Colonic mucosa (tissue), 4 donors: ENCODE results near the gene CFAP299. TPM values are rescaled to one million over a fixed set of nuclear protein-coding genes. Genes with fewer than 3 reads are reported as not detected.

ENCODE experiments used
- DNase-seq: peaks from one replicate; pipeline ENCODE4 v3.0.0-alpha.2; 2020
- H3K27ac ChIP-seq: fragments of 200-600 bp; one replicate; pipeline ENCODE4 v1.8.0; 2021
- H3K27me3 ChIP-seq: fragments of 200-600 bp; one replicate; pipeline ENCODE4 v1.8.0; 2021
- H3K36me3 ChIP-seq: fragments of 200-600 bp; one replicate; pipeline ENCODE4 v1.8.0; 2021
- H3K4me1 ChIP-seq: fragments of 200-600 bp; one replicate; pipeline ENCODE4 v1.8.0; 2021; ENCODE audit warnings: mild to moderate bottlenecking
- H3K4me3 ChIP-seq: fragments of 200-600 bp; one replicate; pipeline ENCODE4 v1.8.0; 2021
- H3K9ac ChIP-seq, 2 donors: one replicate each; pipeline ENCODE4 v1.7.0; 2013; ENCODE audit warnings: control low read depth in 2 of 2, low read depth in 2 of 2, low read length in 2 of 2
- H3K9me3 ChIP-seq: fragments of 200-600 bp; one replicate; pipeline ENCODE4 v1.8.0; 2021
- CTCF ChIP-seq: fragments of 200-600 bp; IDR thresholded peaks from one replicate; pipeline ENCODE4 v1.8.0; 2022; ENCODE audit warnings: antibody characterized with exemption, mild to moderate bottlenecking
- intact Hi-C: fragments of 100-400 bp; cut with DNase I; formaldehyde crosslinking; loops from one replicate; pipeline ENCODE4 v1.14.1; 2022
- total RNA-seq, 2 donors: library from RNA; stranded (reverse); fragmentation: NEBNext Ultra II Directional in 1 of 2; extraction: Animal tissue kit (Norgen Biotek cat#: 25700) in 1 of 2; gene quantifications; one replicate each; pipeline ENCODE4 v1.2.1, GENCODE V29; 2021
- donor health status: healthy.
- donor health status: DM: no; HTN: no; CAD: no.
- donor health status: DM: no; HTN: no; CAD: no.

Gene CFAP299
- total RNA-seq, 2 donors from 2014 or later = not detected

DNA sequence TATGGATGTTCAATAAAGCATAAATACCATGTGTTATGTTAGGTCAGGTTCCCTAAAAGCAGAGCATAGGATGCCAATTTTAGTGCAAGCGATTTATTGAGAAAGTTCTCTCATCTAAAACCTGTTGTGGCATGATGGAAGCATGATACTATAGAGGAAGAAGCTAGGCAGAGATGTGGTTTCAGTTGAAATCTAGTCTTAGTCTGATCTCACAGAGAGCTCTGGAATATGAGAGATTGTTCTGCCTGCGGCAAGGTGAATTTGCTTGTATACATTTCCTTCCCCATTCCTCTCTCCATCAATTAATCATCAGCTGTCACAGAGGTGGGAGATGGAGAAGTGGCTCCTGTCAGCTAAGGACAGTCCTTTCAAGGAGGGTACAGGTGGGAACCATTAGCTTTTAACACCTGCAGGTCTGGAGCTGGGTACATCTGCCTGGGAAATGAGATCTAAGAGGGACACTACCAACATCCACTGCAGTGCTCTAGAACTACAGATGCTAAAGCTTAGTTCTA is 252.4 kb downstream of the CFAP299 start:
- Histone ChIP-seq H3K9ac (no peak overlapping the region), H3K4me3 (no peak overlapping the region), H3K27me3 (no peaks in the 10 kb centered on the region), H3K36me3 (no peaks in the 10 kb centered on the region), H3K9me3 (no peaks in the 10 kb centered on the region), H3K27ac (no peak overlapping the region), H3K4me1 (no peaks in the 10 kb centered on the region)
- DNase-seq = no peak
- TF ChIP-seq CTCF = no peak
- intact Hi-C loops = no loop called here

DNA sequence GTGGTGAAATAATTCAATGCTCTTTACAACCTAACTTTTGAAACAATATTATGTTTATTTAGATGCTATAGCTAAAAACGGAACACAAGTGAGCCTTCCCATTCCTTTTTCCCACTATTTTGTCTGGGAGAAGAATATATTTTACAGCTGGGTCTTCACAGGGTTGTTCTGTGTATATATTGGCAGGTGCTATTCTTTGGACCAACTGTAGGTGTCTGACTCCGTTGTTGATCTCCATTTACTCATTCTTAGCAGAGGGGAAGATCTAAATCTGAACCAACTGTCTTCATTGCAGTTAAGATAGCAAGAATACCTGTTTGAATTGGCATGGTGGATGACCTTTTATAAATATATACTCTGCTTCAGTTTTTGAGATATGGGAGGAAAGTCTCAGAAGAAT is 257.4 kb downstream of the CFAP299 start:
- intact Hi-C loops = no loop called here

GRCh38 chr4:80594701-80595100 is 259.2 kb downstream of the CFAP299 start:
- no peaks in the 10 kb centered on the region for H3K9me3 ChIP-seq
- no peak for TF ChIP-seq CTCF
- no peak overlapping the region for H3K4me3 ChIP-seq
- H3K9ac ChIP-seq = no peak overlapping the region
- no peaks in the 10 kb centered on the region for H3K4me1 ChIP-seq
- no peak overlapping the region for H3K27ac ChIP-seq
- no peaks in the 10 kb centered on the region for H3K27me3 ChIP-seq
- no peaks in the 10 kb centered on the region for H3K36me3 ChIP-seq
- no peak for DNase-seq
- intact Hi-C loops = no loop called here

More for the DNA sequence above, 257.4 kb downstream of the CFAP299 start:
- Histone ChIP-seq H3K9me3 (no peaks in the 10 kb centered on the region), H3K36me3 (no peaks in the 10 kb centered on the region), H3K27me3 (no peaks in the 10 kb centered on the region), H3K9ac (no peak overlapping the region), H3K4me1 (no peaks in the 10 kb centered on the region), H3K4me3 (no peak overlapping the region), H3K27ac (no peak overlapping the region)
- peak; percentile 24 for TF ChIP-seq CTCF
- no peak for DNase-seq

- no peak for DNase-seq
- no peak for TF ChIP-seq CTCF
- H3K27ac ChIP-seq = no peak overlapping the region
- no peaks in the 10 kb centered on the region for H3K9me3 ChIP-seq
- H3K27me3 ChIP-seq = no peaks in the 10 kb centered on the region
- no peaks in the 10 kb centered on the region for H3K4me1 ChIP-seq
- H3K4me3 ChIP-seq = no peak overlapping the region
- no peak overlapping the region for H3K9ac ChIP-seq
- intact Hi-C loops = no loop called here
- no peaks in the 10 kb centered on the region for H3K36me3 ChIP-seq
Measured at GRCh38 chr4:80608281-80608980, 272.9 kb downstream of the CFAP299 start.

- intact Hi-C loops = loop anchor here (10.0 kb wide), 1 partner anchor 435 kb away; no protein-coding TSS in a partner anchor
- Histone ChIP-seq H3K9me3 (no peaks in the 10 kb centered on the region), H3K4me1 (no peaks in the 10 kb centered on the region), H3K27me3 (no peaks in the 10 kb centered on the region), H3K27ac (no peak overlapping the region), H3K9ac (no peak overlapping the region), H3K4me3 (no peak overlapping the region), H3K36me3 (no peaks in the 10 kb centered on the region)
- DNase-seq = no peak
- TF ChIP-seq CTCF = no peak
Measured at GRCh38 chr4:80610199-80610598, 274.7 kb downstream of the CFAP299 start.
